WTC11 (cell line): ENCODE measurements around the gene ARPC5. TPM values are rescaled to one million over a fixed set of nuclear protein-coding genes. Genes with fewer than 3 reads are reported as not detected.

Experiments
- ATAC-seq: fragments of 200-7000 bp; cut with Tn5 transposase; 2 replicates; pipeline ENCODE4 v1.10.0; 2021; ENCODE audit warnings: mild to moderate bottlenecking, moderate library complexity
- CTCF ChIA-PET: fragments of 300-600 bp; sonication (Branson Sonifier 250); formaldehyde crosslinking; loops from one replicate; lab custom pipeline; 2021; ENCODE audit warnings: antibody characterized with exemption; lab: Charles Lee
- POLR2A ChIA-PET: fragments of 350-600 bp; sonication (Branson Sonifier 250); formaldehyde crosslinking; loops from one replicate; lab custom pipeline; 2021; ENCODE audit warnings: antibody characterized with exemption; lab: Charles Lee
- DNase-seq: peaks from one replicate; pipeline ENCODE4 v3.0.0; 2021; ENCODE audit warnings: low spot score
- H3K27ac Mint-ChIP-seq: 2 replicates; pipeline ENCODE4 v1.8.0; 2021; ENCODE audit warnings: mixed read lengths
- H3K27me3 Mint-ChIP-seq: 2 replicates; pipeline ENCODE4 v1.8.0; 2021; ENCODE audit warnings: low read depth, mild to moderate bottlenecking, moderate library complexity, mixed read lengths
- H3K36me3 Mint-ChIP-seq: 2 replicates; pipeline ENCODE4 v1.8.0; 2021; ENCODE audit warnings: mixed read lengths
- H3K4me1 Mint-ChIP-seq: 2 replicates; pipeline ENCODE4 v1.8.0; 2022; ENCODE audit warnings: mixed read lengths
- H3K4me3 Mint-ChIP-seq: 2 replicates; pipeline ENCODE4 v1.8.0; 2021; ENCODE audit warnings: mild to moderate bottlenecking, moderate library complexity, mixed read lengths
- H3K9me3 Mint-ChIP-seq: 2 replicates; pipeline ENCODE4 v1.8.0; 2021; ENCODE audit warnings: mixed read lengths
- ATF2 ChIP-seq: sonication (generic); formaldehyde crosslinking; IDR thresholded peaks from 2 replicates; pipeline ENCODE4 v1.8.1; 2022; ENCODE audit warnings: low read depth, missing genetic modification reagents, borderline replicate concordance
- CREM ChIP-seq: sonication (generic); formaldehyde crosslinking; IDR thresholded peaks from 2 replicates; pipeline ENCODE4 v1.8.1; 2022; ENCODE audit warnings: mild to moderate bottlenecking, missing genetic modification reagents, moderate library complexity
- CTCF ChIP-seq: fragments of 200-600 bp; IDR thresholded peaks from 2 replicates; pipeline ENCODE4 v1.8.0; 2022; ENCODE audit warnings: antibody characterized with exemption
- ERG ChIP-seq: fragments of 250-450 bp; sonication (Bioruptor Pico); IDR thresholded peaks from 2 replicates; pipeline ENCODE4 v1.8.0; 2021; ENCODE audit warnings: mild to moderate bottlenecking
- GABPB1 ChIP-seq: sonication (generic); formaldehyde crosslinking; IDR thresholded peaks from 2 replicates; pipeline ENCODE4 v1.8.1; 2023; ENCODE audit warnings: mild to moderate bottlenecking, missing genetic modification reagents
- MYBL2 ChIP-seq: sonication (generic); formaldehyde crosslinking; IDR thresholded peaks from 2 replicates; pipeline ENCODE4 v1.8.1; 2023; ENCODE audit warnings: mild to moderate bottlenecking, moderate library complexity, missing genetic modification reagents
- PRDM15 ChIP-seq: sonication (generic); formaldehyde crosslinking; IDR thresholded peaks from 2 replicates; pipeline ENCODE4 v1.8.0; 2022; ENCODE audit warnings: missing genetic modification reagents
- PREB ChIP-seq: sonication (generic); formaldehyde crosslinking; IDR thresholded peaks from 2 replicates; pipeline ENCODE4 v1.8.1; 2022; ENCODE audit warnings: mild to moderate bottlenecking, missing genetic modification reagents, moderate library complexity, borderline replicate concordance
- ZNF121 ChIP-seq: sonication (generic); formaldehyde crosslinking; IDR thresholded peaks from 2 replicates; pipeline ENCODE4 v1.8.0; 2023; ENCODE audit warnings: missing genetic modification reagents
- ZNF425 ChIP-seq: fragments of 250-450 bp; sonication (Bioruptor Pico); conservative IDR thresholded peaks from 2 replicates; pipeline ENCODE4 v1.9.0; 2021; ENCODE audit warnings: mild to moderate bottlenecking
- total RNA-seq: library from RNA; stranded (reverse); gene quantifications from 3 replicates; pipeline ENCODE4 v1.2.3, GENCODE V29; 2021

ARPC5 gene
- total RNA-seq, 1 experiment from 2014 or later: 51.7 TPM

GRCh38 chr1:183622884-183623785 lies 12.4 kb downstream of the ARPC5 start:
- Mint-ChIP-seq H3K9me3 (peaks cover under 1% of the 10 kb centered on the region; the same call in 1 of the 2 replicates), H3K36me3 (peaks cover 1% of the 10 kb centered on the region), H3K4me1 (peaks cover 41% of the 10 kb centered on the region), H3K4me3 (no peak overlapping the region), H3K27me3 (no peaks in the 10 kb centered on the region), H3K27ac (peak overlapping the region; percentile 11; the same call in 1 of the 2 replicates)
- DNase-seq: peak; percentile 58
- POLR2A ChIA-PET: interaction anchor here (0.7 kb wide), 1 partner anchor 1314 kb away, joined by 4 read pairs; no protein-coding TSS in a partner anchor
- peak; percentile 95 for ATAC-seq
- TF ChIP-seq ZNF425 (CRISPR knock-in tag) (no peak), CTCF (peak; percentile 32; the same call in 1 of the 2 replicates)
- CTCF ChIA-PET: interaction anchor here (0.7 to 1.4 kb wide), 13 partner anchors 14 to 661 kb away, joined by 3 to 9 read pairs (median 4); partner anchors contain the start of gene NMNAT2

GRCh38 chr1:183622013-183622412 lies 13.6 kb downstream of the ARPC5 start:
- ChIA-PET CTCF (interaction anchor here (0.7 to 1.4 kb wide), 5 partner anchors 50 to 387 kb away, joined by 3 to 4 read pairs (median 3); no protein-coding TSS in a partner anchor), POLR2A (no interaction called here)
- H3K36me3 Mint-ChIP-seq: no peaks in the 10 kb centered on the region; the same call in 1 of the 2 replicates
- no peaks in the 10 kb centered on the region; the same call in 1 of the 2 replicates for H3K27me3 Mint-ChIP-seq
- DNase-seq (no peak), ATAC-seq (no peak)
- no peak overlapping the region for H3K27ac Mint-ChIP-seq
- H3K4me3 Mint-ChIP-seq: no peak overlapping the region
- H3K4me1 Mint-ChIP-seq: peaks cover 46% of the 10 kb centered on the region
- H3K9me3 Mint-ChIP-seq: no peaks in the 10 kb centered on the region
- TF ChIP-seq PREB (CRISPR knock-in tag): no peak
- no peak for TF ChIP-seq GABPB1
- no peak for TF ChIP-seq CTCF
- no peak for TF ChIP-seq ATF2 (CRISPR knock-in tag)
- TF ChIP-seq ZNF121 (CRISPR knock-in tag): no peak
- TF ChIP-seq, all 79 proteins: peak for 0

- Mint-ChIP-seq H3K27ac (peak overlapping the region; percentile 24; the same call in 1 of the 2 replicates), H3K4me1 (peaks cover 48% of the 10 kb centered on the region), H3K27me3 (peaks cover 2% of the 10 kb centered on the region; the same call in 1 of the 2 replicates), H3K4me3 (no peak overlapping the region), H3K9me3 (no peaks in the 10 kb centered on the region), H3K36me3 (no peaks in the 10 kb centered on the region; the same call in 1 of the 2 replicates)
- ChIA-PET CTCF (no interaction called here), POLR2A (no interaction called here)
- ATAC-seq (no peak), DNase-seq (no peak)
- TF ChIP-seq ERG: no peak
- no peak for TF ChIP-seq ZNF425 (CRISPR knock-in tag)
- no peak for TF ChIP-seq PRDM15 (CRISPR knock-in tag)
- TF ChIP-seq MYBL2 (CRISPR knock-in tag): no peak
- no peak for TF ChIP-seq CREM
These were observed 15.3 kb downstream of the ARPC5 start for GRCh38 chr1:183620311-183620710.
